A375 (cell line): ENCODE results near the gene C12orf54. TPM values are rescaled to one million over a fixed set of nuclear protein-coding genes. Genes with fewer than 3 reads are reported as not detected.

Source experiments
- total RNA-seq: library from RNA; depleted of rRNA; stranded (reverse); fragments of >200 nt; shearing (Covaris generic); gene quantifications from 2 replicates; pipeline ENCODE4 v1.2.3, GENCODE V29; 2014; rRNA removed

The C12orf54 gene
- not detected in 2 replicates for total RNA-seq

DNA sequence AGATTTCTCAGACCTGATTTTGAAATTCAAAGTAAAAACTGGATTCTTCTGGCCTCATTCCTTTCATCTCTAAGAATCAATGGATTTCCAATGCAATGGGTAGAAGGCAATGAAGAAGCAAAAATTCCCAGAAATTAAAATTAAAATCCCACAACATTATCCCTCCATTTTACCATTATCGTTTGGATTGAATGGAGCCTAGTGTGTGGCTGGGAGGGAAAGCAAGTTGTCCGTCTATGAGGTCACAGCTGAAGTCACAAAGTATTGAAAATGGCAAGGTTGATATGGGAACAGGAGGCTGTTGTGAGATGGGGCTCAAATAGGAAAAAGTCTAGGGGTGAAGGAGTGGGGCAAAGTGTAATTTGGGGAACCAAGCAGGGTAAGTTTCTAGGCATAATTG, at the start of gene C12orf54:
TSS of gene C12orf54 (plus strand) at position 301 of the 400 bp plus-strand sequence. CDS start 799 bp downstream, outside the sequence.

GRCh38 chr12:48472259-48472658, 10.0 kb upstream of the C12orf54 start, which contains the start of gene ANP32D:
Gene ANP32D, plus strand, starts transcription at chr12:48472559. Its CDS starts 106 bp downstream, at chr12:48472665.

GRCh38 chr12:48525332-48525731, 43.0 kb downstream of the C12orf54 start, which contains the start of gene OR8S1:
Gene OR8S1, plus strand, starts transcription at chr12:48525632. Its CDS starts 0 bp downstream, at chr12:48525632.

Other genes with a start within 250 kb of the C12orf54 start
- gene ZNF641, start 131.6 kb upstream of the C12orf54 start, total RNA-seq: 4.5 and 5.9 TPM in 2 replicates
- not detected in 2 replicates for gene ANP32D, start 9.9 kb upstream of the C12orf54 start, total RNA-seq
- not detected in 2 replicates for gene OR8S1, start 43.1 kb downstream of the C12orf54 start, total RNA-seq
- gene LALBA, start 87.5 kb downstream of the C12orf54 start, total RNA-seq: not detected in 2 replicates
- 34.8 and 57.1 TPM in 2 replicates for gene KANSL2, start 199.7 kb downstream of the C12orf54 start, total RNA-seq
- 37.8 and 41.5 TPM in 2 replicates for gene CCNT1, start 234.2 kb downstream of the C12orf54 start, total RNA-seq